Liver (tissue), 9 donors: ENCODE results near the gene PCNX2. TPM values are rescaled to one million over a fixed set of nuclear protein-coding genes. Genes with fewer than 3 reads are reported as not detected.

Experiments
- DNase-seq: peaks from one replicate; pipeline ENCODE4 v3.0.0-alpha.2; 2017; ENCODE audit warnings: low spot score
- H3K27ac ChIP-seq, 2 donors: one replicate each; pipeline ENCODE4 v1.7.0; 2013; ENCODE audit warnings: inconsistent platforms in 2 of 2, low read length in 2 of 2, control low read depth in 1 of 2, low read depth in 1 of 2, mild to moderate bottlenecking in 1 of 2
- H3K27me3 ChIP-seq, 4 donors: one replicate each; pipeline versions ENCODE4 v1.6.1 to v1.7.0; 2013; ENCODE audit warnings: low read length in 3 of 4, inconsistent platforms in 1 of 4, mild to moderate bottlenecking in 1 of 4, moderate library complexity in 1 of 4; ENCODE audit not compliant: control insufficient read depth in 4 of 4, insufficient read depth in 4 of 4
- H3K36me3 ChIP-seq, 4 donors: one replicate each; pipeline versions ENCODE4 v1.6.1 to v1.7.0; 2013; ENCODE audit warnings: low read length in 3 of 4, mild to moderate bottlenecking in 3 of 4, low read depth in 1 of 4, moderate library complexity in 1 of 4; ENCODE audit not compliant: control insufficient read depth in 4 of 4, insufficient read depth in 3 of 4
- H3K4me1 ChIP-seq, 4 donors: one replicate each; pipeline versions ENCODE4 v1.6.1 to v1.7.0; 2013; ENCODE audit warnings: low read length in 3 of 4, mild to moderate bottlenecking in 3 of 4, moderate library complexity in 1 of 4; ENCODE audit not compliant: control insufficient read depth in 4 of 4, insufficient read depth in 4 of 4
- H3K4me3 ChIP-seq, 3 donors: one replicate each; pipeline versions ENCODE4 v1.6.1 to v1.7.0; 2013; ENCODE audit warnings: low read length in 3 of 3, control low read depth in 1 of 3, low read depth in 1 of 3, mild to moderate bottlenecking in 1 of 3
- H3K9ac ChIP-seq, 2 donors: one replicate each; pipeline ENCODE4 v1.7.0; 2013; ENCODE audit warnings: low read length in 2 of 2, mild to moderate bottlenecking in 2 of 2, moderate library complexity in 2 of 2, control low read depth in 1 of 2, low read depth in 1 of 2
- H3K9me3 ChIP-seq, 4 donors: one replicate each; pipeline versions ENCODE4 v1.6.1 to v1.7.0; 2013; ENCODE audit warnings: low read length in 3 of 4; ENCODE audit not compliant: control insufficient read depth in 4 of 4
- ATF3 ChIP-seq: IDR thresholded peaks from 2 replicates; pipeline ENCODE4 v1.6.1; 2016; ENCODE audit warnings: antibody characterized with exemption
- FOXA1 ChIP-seq: IDR thresholded peaks from 2 replicates; pipeline ENCODE4 v1.6.1; 2016; ENCODE audit warnings: antibody characterized with exemption
- FOXA2 ChIP-seq: IDR thresholded peaks from 2 replicates; pipeline ENCODE4 v1.6.1; 2016; ENCODE audit warnings: antibody characterized with exemption
- GABPA ChIP-seq, 2 donors: IDR thresholded peaks in 1 of 2; conservative IDR thresholded peaks in 1 of 2; 2 replicates each; pipeline ENCODE4 v1.6.1; 2016; ENCODE audit warnings: antibody characterized with exemption in 2 of 2, mild to moderate bottlenecking in 1 of 2, moderate library complexity in 1 of 2
- HNF4A ChIP-seq, 2 donors: conservative IDR thresholded peaks; 2 replicates each; pipeline ENCODE4 v1.6.1; 2016; ENCODE audit warnings: antibody characterized with exemption in 2 of 2, mild to moderate bottlenecking in 2 of 2
- HNF4G ChIP-seq: IDR thresholded peaks from 2 replicates; pipeline ENCODE4 v1.6.1; 2016; ENCODE audit warnings: antibody characterized with exemption
- JUND ChIP-seq, 2 donors: IDR thresholded peaks; 2 replicates each; pipeline ENCODE4 v1.6.1; 2016; ENCODE audit warnings: antibody characterized with exemption in 2 of 2
- MAX ChIP-seq: IDR thresholded peaks from 2 replicates; pipeline ENCODE4 v1.6.1; 2016; ENCODE audit warnings: antibody characterized with exemption
- NR2F2 ChIP-seq: IDR thresholded peaks from 2 replicates; pipeline ENCODE4 v1.6.1; 2016; ENCODE audit warnings: antibody characterized with exemption
- RAD21 ChIP-seq, 2 donors: IDR thresholded peaks; 2 replicates each; pipeline ENCODE4 v1.6.1; 2016; ENCODE audit warnings: antibody characterized with exemption in 2 of 2, mild to moderate bottlenecking in 2 of 2
- REST ChIP-seq: IDR thresholded peaks from 2 replicates; pipeline ENCODE4 v1.6.1; 2016; ENCODE audit warnings: antibody characterized with exemption, mild to moderate bottlenecking
- RXRA ChIP-seq, 2 donors: IDR thresholded peaks; 2 replicates each; pipeline ENCODE4 v1.6.1; 2017 to 2018; ENCODE audit warnings: antibody characterized with exemption in 2 of 2, mild to moderate bottlenecking in 1 of 2
- SP1 ChIP-seq: IDR thresholded peaks from 2 replicates; pipeline ENCODE4 v1.6.1; 2018; ENCODE audit warnings: antibody characterized with exemption, mild to moderate bottlenecking
- TAF1 ChIP-seq: conservative IDR thresholded peaks from 2 replicates; pipeline ENCODE4 v1.6.1; 2016; ENCODE audit warnings: antibody characterized with exemption, mild to moderate bottlenecking
- YY1 ChIP-seq: IDR thresholded peaks from 2 replicates; pipeline ENCODE4 v1.6.1; 2016; ENCODE audit warnings: antibody characterized with exemption, mild to moderate bottlenecking
- ZBTB33 ChIP-seq: IDR thresholded peaks from 2 replicates; pipeline ENCODE4 v1.6.1; 2016; ENCODE audit warnings: antibody characterized with exemption
- WGBS: extraction: QIAGEN DNeasy Blood & Tissue Kit; methylation state at CpG from one replicate; pipeline ENCODE4 v1.1.7; 2013; 5-methylcytosine and 5-hydroxymethylcytosine counted together
- polyA plus RNA-seq, 2 donors: library from polyadenylated mRNA; stranded (reverse) in 1 of 2; unstranded in 1 of 2; fragments of 200-250 nt in 1 of 2; fragments of >200 nt in 1 of 2; fragmentation: Nextera tagmentation in 1 of 2; extraction: Ambion mirVana in 1 of 2; gene quantifications; one replicate each; pipeline versions ENCODE4 v1.2.1 to v1.2.3, GENCODE V29; 2013 to 2015
- total RNA-seq, 2 donors: library from RNA; depleted of rRNA; stranded (reverse); fragments of >200 nt; gene quantifications; one replicate each; pipeline ENCODE4 v1.2.3, GENCODE V29; 2014
- TF ChIP-seq, protein P1 (sequence below): fragments of 150-350 bp; IDR thresholded peaks from 2 replicates; pipeline ENCODE4 v1.5.1; 2017; ENCODE audit warnings: improper control_type of control experiment, low read depth, low read length; ENCODE audit not compliant: missing input control
- donor health status: healthy.
- donor health status: healthy.
- donor health status: healthy.
- donor health status: healthy.
- donor health status: healthy.

PCNX2 gene
- total and polyA plus RNA-seq, 4 donors, result 0.20 to 3.1 (median 0.92) TPM

DNA sequence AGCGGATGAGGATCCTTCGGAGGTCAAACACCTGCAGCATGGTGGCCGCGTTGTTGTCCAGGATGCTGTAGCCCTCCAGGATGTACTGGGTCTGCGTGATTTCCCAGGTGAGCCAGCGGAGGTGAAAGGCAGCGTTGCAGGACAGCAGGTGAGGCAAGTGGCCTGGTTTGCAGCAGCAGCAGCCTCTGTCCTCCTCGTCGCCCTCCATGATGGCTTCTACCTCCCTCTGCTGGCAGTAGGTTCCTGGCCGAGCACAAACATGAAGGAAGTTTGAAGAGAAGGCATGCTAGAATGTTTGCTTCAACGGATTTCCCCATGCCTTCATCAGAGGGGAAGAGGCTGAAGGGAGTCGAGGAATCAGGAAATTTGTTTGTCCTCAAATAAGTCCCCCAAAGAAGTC lies 270.4 kb downstream of the PCNX2 start:
- H3K27ac ChIP-seq, result no peak overlapping the region
- no peak overlapping the region for H3K4me3 ChIP-seq
- H3K36me3 ChIP-seq, result no peaks in the 10 kb centered on the region
- TF ChIP-seq RAD21 (IDR thresholded peaks at IDR 0.05) (peak; percentile 79 to 88), ATF3 (no peak), JUND (IDR thresholded peaks at IDR 0.05) (no peak), RXRA (IDR thresholded peaks at IDR 0.05) (no peak), MAX (no peak), GABPA (IDR thresholded peaks at IDR 0.05 in 1 of 2, conservative IDR thresholded peaks at IDR 0.05 in 1 of 2) (no peak), ZBTB33 (no peak), FOXA1 (no peak), NR2F2 (no peak), YY1 (no peak), HNF4G (no peak), HNF4A (conservative IDR thresholded peaks at IDR 0.05) (no peak), SP1 (no peak), REST (no peak), TAF1 (no peak), FOXA2 (no peak)
- TF ChIP-seq, protein P1, sequence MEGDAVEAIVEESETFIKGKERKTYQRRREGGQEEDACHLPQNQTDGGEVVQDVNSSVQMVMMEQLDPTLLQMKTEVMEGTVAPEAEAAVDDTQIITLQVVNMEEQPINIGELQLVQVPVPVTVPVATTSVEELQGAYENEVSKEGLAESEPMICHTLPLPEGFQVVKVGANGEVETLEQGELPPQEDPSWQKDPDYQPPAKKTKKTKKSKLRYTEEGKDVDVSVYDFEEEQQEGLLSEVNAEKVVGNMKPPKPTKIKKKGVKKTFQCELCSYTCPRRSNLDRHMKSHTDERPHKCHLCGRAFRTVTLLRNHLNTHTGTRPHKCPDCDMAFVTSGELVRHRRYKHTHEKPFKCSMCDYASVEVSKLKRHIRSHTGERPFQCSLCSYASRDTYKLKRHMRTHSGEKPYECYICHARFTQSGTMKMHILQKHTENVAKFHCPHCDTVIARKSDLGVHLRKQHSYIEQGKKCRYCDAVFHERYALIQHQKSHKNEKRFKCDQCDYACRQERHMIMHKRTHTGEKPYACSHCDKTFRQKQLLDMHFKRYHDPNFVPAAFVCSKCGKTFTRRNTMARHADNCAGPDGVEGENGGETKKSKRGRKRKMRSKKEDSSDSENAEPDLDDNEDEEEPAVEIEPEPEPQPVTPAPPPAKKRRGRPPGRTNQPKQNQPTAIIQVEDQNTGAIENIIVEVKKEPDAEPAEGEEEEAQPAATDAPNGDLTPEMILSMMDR, result peak; percentile 49
- H3K27me3 ChIP-seq, result peaks cover 0 to 2% (median 0%) of the 10 kb centered on the region in 4 donors
- H3K9me3 ChIP-seq, result no peaks in the 10 kb centered on the region
- DNase-seq, result peak; percentile 42
- no peaks in the 10 kb centered on the region for H3K4me1 ChIP-seq
- H3K9ac ChIP-seq, result no peak overlapping the region
- WGBS, result 44% methylated on average over 12 of the region's 12 CpGs

DNA sequence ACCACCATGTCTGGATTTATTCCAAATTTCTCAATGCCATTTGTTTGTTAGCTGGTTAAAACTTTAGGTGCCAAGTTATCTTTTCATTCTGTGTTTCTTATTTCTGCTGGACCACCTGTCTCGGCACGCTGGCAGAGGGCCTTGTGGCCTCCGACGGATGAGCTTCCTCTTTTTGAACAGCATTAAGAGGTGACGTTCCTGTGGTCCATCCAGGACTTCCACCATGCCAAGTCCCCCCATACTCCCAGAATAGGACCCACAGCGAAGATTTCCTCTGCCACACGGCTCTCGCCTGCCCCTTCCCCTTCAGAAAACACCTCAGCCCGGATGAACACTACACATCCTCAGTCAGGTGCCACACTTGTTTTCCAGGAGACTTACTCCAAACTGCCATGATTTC lies 271.3 kb downstream of the PCNX2 start:
- TF ChIP-seq MAX (no peak), RAD21 (IDR thresholded peaks at IDR 0.05) (no peak), ATF3 (no peak), FOXA1 (no peak), TAF1 (no peak), REST (no peak), SP1 (no peak)

More for the DNA sequence above, 271.3 kb downstream of the PCNX2 start:
- Histone ChIP-seq H3K27ac (no peak overlapping the region), H3K9ac (no peak overlapping the region), H3K27me3 (peaks cover 0 to 2% (median 0%) of the 10 kb centered on the region in 4 donors), H3K4me3 (no peak overlapping the region), H3K36me3 (no peaks in the 10 kb centered on the region), H3K9me3 (no peaks in the 10 kb centered on the region), H3K4me1 (no peaks in the 10 kb centered on the region)
- no peak for DNase-seq
- WGBS, result 85% methylated on average over 9 of the region's 9 CpGs
